HG03097 (cell line): ENCODE results near the gene FAM199X.
"Not testable (repeated sequence)": the region's sequence is repeated elsewhere in the genome, so short reads cannot be mapped to it uniquely, and the experiment has no call there.

Experiments used
- ATAC-seq: cut with Tn5 transposase; IDR thresholded peaks from one replicate; pipeline ENCODE4 v1.9.1; 2021; ENCODE audit not compliant: unreplicated experiment, low FRiP score

Gene FAM199X

DNA sequence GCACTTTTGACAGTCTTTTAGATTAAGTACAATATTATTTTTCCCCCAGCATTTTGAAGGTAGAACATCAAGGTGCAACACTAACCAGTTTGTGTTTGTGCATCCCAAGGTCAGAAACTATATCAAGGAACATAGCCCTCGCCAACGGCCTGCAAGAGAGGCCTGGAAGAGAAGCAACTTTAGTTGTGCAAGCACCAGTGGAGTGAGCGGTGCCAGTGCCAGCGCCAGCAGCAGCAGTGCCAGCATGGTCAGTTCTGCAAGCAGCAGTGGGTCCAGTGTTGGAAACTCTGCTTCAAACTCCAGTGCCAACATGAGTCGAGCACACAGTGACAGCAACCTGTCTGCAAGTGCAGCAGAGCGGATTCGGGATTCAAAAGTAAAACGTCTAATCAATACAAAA, 21.7 kb downstream of the FAM199X start:
- no peak for ATAC-seq

DNA sequence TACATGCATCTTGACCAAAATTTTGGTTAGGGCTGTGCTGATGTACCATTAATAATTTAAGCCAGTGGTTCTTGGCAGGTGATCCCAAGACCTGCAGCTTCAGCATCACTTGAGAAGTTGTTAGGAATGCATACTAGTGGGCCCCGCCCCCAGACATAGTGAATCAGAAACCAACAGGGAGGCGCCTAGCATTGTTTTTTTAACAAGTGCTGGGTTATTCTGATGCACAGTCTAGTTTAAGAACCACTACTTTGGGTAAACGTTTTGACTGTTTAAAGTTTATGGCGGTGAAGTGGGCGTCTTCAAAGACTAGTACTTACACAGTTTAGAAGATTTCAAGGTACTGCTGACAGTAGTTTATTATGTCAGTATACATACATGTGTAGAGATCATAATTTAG, 23.6 kb downstream of the FAM199X start:
- ATAC-seq, result no peak

GRCh38 chrX:104193485-104193884, 27.2 kb downstream of the FAM199X start:
- ATAC-seq, result no peak

- ATAC-seq, result no peak
Observed at GRCh38 chrX:104195013-104195412, 28.8 kb downstream of the FAM199X start.

DNA sequence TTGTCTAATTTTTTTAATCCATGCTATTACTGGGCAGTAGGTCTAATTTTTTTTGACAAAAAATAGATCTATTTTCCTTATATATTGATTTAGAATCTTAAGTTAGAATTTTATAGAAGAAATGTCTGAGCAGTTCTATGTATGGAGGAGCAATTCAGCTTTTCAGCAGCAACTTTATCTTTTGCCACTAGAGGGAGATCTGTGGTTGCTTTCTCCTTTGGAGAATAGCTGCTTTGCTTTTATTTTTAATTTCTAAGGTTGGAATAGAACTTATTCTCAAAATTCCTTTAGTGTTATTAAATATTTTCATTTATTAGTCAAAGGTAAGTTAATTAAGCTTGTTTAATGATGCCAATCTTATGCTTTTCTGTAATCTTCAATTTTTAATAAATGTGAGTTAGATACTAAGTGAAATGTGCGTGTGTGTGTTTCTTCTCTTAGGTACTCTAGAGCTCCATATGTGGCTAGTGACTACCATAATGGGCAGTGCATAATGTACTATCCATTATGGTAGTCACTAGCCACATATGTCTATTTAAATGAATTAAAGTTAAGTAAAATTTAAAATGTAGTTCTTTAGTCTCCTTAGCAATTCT, 29.3 kb downstream of the FAM199X start:
- ATAC-seq, result peak; percentile 59

GRCh38 chrX:104205548-104205947, 39.3 kb downstream of the FAM199X start:
- no peak for ATAC-seq

DNA sequence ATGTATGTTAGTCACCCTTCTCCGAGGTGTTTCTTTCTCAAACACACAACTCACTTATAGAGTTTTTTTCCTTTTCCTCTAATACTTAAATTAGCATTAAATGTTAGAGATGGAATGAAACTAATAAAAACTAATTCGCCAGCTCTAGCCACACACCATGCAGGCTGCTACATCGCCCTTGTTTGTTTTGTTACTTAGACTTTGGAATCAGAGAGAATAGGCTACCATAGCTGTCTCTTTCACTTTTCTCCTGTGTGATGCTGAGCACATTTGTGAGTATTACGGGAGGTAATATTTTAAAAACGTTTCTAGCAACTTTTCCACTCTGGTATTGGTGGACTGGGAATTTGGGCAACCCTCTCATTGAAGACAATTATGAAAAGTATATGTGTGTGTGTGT, 44.9 kb downstream of the FAM199X start:
- no peak for ATAC-seq

- ATAC-seq, result not testable (repeated sequence)
Observed at GRCh38 chrX:104230060-104230459, 63.8 kb downstream of the FAM199X start.
